Measurements from ENCODE around the gene ARHGAP15. TPM values are rescaled to one million over a fixed set of nuclear protein-coding genes. Genes with fewer than 3 reads are reported as not detected.

ARHGAP15 gene
- total RNA-seq, 4 donors from 2014 or later: 3.4 to 9.3 (median 6.4) TPM

- ATAC-seq: no peak
- H3K9me3 ChIP-seq: no peaks in the 10 kb centered on the region
- H3K27ac ChIP-seq: no peak overlapping the region
- no peaks in the 10 kb centered on the region for H3K27me3 ChIP-seq
- H3K4me1 ChIP-seq: no peaks in the 10 kb centered on the region
- H3K36me3 ChIP-seq: no peaks in the 10 kb centered on the region
- no peak for TF ChIP-seq POLR2A (IDR thresholded peaks at IDR 0.05)
- no peak for TF ChIP-seq EP300 (IDR thresholded peaks at IDR 0.05)
- TF ChIP-seq, protein P1, sequence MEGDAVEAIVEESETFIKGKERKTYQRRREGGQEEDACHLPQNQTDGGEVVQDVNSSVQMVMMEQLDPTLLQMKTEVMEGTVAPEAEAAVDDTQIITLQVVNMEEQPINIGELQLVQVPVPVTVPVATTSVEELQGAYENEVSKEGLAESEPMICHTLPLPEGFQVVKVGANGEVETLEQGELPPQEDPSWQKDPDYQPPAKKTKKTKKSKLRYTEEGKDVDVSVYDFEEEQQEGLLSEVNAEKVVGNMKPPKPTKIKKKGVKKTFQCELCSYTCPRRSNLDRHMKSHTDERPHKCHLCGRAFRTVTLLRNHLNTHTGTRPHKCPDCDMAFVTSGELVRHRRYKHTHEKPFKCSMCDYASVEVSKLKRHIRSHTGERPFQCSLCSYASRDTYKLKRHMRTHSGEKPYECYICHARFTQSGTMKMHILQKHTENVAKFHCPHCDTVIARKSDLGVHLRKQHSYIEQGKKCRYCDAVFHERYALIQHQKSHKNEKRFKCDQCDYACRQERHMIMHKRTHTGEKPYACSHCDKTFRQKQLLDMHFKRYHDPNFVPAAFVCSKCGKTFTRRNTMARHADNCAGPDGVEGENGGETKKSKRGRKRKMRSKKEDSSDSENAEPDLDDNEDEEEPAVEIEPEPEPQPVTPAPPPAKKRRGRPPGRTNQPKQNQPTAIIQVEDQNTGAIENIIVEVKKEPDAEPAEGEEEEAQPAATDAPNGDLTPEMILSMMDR (IDR thresholded peaks at IDR 0.05): no peak
- TF ChIP-seq POLR2AphosphoS5 (IDR thresholded peaks at IDR 0.05): no peak
- H3K4me3 ChIP-seq: no peak overlapping the region
- 94 to 95% methylated on average over 2 of the region's 2 CpGs for WGBS, 2 donors (ENCODE audit: low coverage in 1 of 2)
Measured at GRCh38 chr2:143710879-143711278, 581.7 kb downstream of the ARHGAP15 start.

GRCh38 chr2:143716522-143716921 is 587.3 kb downstream of the ARHGAP15 start:
- WGBS, 2 donors (ENCODE audit: low coverage in 1 of 2): 63 to 89% methylated on average over 1 of the region's 1 CpG
- TF ChIP-seq POLR2A (IDR thresholded peaks at IDR 0.05): no peak
- TF ChIP-seq EP300 (IDR thresholded peaks at IDR 0.05): no peak
- TF ChIP-seq, protein P1 (IDR thresholded peaks at IDR 0.05): no peak
- no peak for TF ChIP-seq POLR2AphosphoS5 (IDR thresholded peaks at IDR 0.05)
- Histone ChIP-seq H3K27me3 (peaks cover 3% of the 10 kb centered on the region), H3K9me3 (no peaks in the 10 kb centered on the region), H3K4me3 (no peak overlapping the region), H3K36me3 (no peaks in the 10 kb centered on the region), H3K4me1 (peaks cover 0 to 9% (median 0%) of the 10 kb centered on the region in 3 donors), H3K27ac (no peak overlapping the region)
- no peak for ATAC-seq

DNA sequence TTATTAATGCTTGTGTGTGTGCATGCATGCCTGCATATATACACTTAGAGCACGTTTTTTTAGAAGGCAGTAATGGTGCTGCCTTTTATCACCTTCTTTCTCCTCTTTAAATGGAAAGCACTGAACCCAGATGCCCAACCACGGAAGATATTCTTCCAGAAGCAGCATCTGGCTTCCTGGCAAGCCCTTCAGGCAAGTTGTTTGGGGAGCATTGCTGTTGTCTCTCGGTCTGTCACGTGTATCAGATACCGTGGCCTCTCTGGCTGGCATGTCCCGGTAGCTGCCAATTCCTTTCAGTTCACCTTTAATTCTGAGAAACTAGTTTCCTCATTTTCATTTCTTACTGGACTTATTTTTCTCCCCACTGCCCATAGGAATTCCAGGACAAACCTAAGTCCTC is 587.8 kb downstream of the ARHGAP15 start:
- 35 to 40% methylated on average over 1 to 6 of the region's 6 CpGs for WGBS, 2 donors (ENCODE audit: low coverage in 1 of 2)

DNA sequence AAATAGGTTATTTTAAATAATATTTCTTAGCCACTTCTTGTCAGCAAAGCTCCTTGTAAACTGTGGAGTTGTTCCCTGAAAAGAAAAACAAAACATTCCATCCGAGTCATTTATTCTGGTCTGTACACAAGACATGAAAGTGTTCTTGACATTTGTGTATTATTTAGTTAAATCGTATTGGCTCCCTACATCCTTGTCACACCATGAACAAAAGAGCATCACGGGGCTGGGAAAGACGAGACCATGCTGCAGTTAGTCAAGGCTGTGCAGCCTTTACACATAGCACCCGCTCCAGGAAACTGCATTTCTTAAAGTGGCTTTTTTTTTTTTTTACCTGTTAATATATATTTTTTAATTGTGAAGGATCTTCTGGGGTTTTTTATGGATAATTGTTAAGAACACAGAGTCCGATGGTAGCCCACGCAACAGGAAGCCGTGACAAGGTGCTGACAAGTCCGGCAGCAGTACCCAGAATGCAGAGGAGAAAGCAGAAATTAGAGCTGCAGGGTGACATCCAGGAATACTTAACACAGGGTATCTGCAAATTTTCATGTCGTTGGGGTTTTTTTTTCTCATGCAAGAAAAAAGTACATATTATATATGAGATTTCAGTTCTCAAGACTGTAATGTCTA is 588.4 kb downstream of the ARHGAP15 start:
- no peak for ATAC-seq

More for the DNA sequence above, 587.8 kb downstream of the ARHGAP15 start:
- H3K27me3 ChIP-seq: peaks cover 3% of the 10 kb centered on the region
- H3K36me3 ChIP-seq: no peaks in the 10 kb centered on the region
- ATAC-seq: no peak
- no peaks in the 10 kb centered on the region for H3K9me3 ChIP-seq
- no peak overlapping the region for H3K27ac ChIP-seq
- H3K4me3 ChIP-seq: no peak overlapping the region
- TF ChIP-seq POLR2A (IDR thresholded peaks at IDR 0.05) (no peak), POLR2AphosphoS5 (IDR thresholded peaks at IDR 0.05) (no peak), EP300 (IDR thresholded peaks at IDR 0.05) (no peak)
- TF ChIP-seq, protein P1 (IDR thresholded peaks at IDR 0.05): no peak
- H3K4me1 ChIP-seq: peaks cover 0 to 9% (median 0%) of the 10 kb centered on the region in 3 donors

More for the DNA sequence above, 588.4 kb downstream of the ARHGAP15 start:
- 41 to 49% methylated on average over 9 to 10 of the region's 10 CpGs for WGBS, 2 donors (ENCODE audit: low coverage in 1 of 2)
- no peaks in the 10 kb centered on the region for H3K9me3 ChIP-seq
- no peak overlapping the region for H3K4me3 ChIP-seq
- H3K27me3 ChIP-seq: peaks cover 3% of the 10 kb centered on the region
- H3K36me3 ChIP-seq: no peaks in the 10 kb centered on the region
- peaks cover 0 to 9% (median 0%) of the 10 kb centered on the region in 3 donors for H3K4me1 ChIP-seq
- TF ChIP-seq, protein P1 (IDR thresholded peaks at IDR 0.05): no peak
- no peak for TF ChIP-seq POLR2A (IDR thresholded peaks at IDR 0.05)
- no peak for TF ChIP-seq EP300 (IDR thresholded peaks at IDR 0.05)
- no peak for TF ChIP-seq POLR2AphosphoS5 (IDR thresholded peaks at IDR 0.05)
- no peak overlapping the region for H3K27ac ChIP-seq

Measured in gastroesophageal sphincter (tissue), 4 donors.